GM12891 (cell line): ENCODE measurements around the gene EIF3K. TPM values are rescaled to one million over a fixed set of nuclear protein-coding genes. Genes with fewer than 3 reads are reported as not detected.
"Not testable (repeated sequence)": the region's sequence is repeated elsewhere in the genome, so short reads cannot be mapped to it uniquely, and the experiment has no call there.

Experiments
- DNase-seq: peaks from one replicate; pipeline ENCODE4 v3.0.0; 2011; ENCODE audit warnings: low spot score; ENCODE audit not compliant: insufficient read length
- FAIRE-seq: peaks from 2 replicates; lab custom pipeline; 2011; peaks lifted over from hg19 to GRCh38; lab: Jason Lieb, UNC
- PAX5 ChIP-seq: IDR thresholded peaks from 2 replicates; pipeline ENCODE4 v1.6.1; 2011; ENCODE audit warnings: low read length, moderate library complexity, mild to moderate bottlenecking; ENCODE audit not compliant: insufficient read depth, severe bottlenecking
- POLR2A ChIP-seq: IDR thresholded peaks from 2 replicates; pipeline ENCODE4 v1.6.1; 2011; ENCODE audit warnings: low read depth, low read length, control low read depth
- POLR2AphosphoS5 ChIP-seq: IDR thresholded peaks from 2 replicates; pipeline ENCODE4 v1.6.1; 2011; ENCODE audit warnings: low read depth, low read length, control low read depth
- POU2F2 ChIP-seq: IDR thresholded peaks from 2 replicates; pipeline ENCODE4 v1.6.1; 2011; ENCODE audit warnings: low read depth, mild to moderate bottlenecking, control low read depth, low read length, moderate library complexity
- SPI1 ChIP-seq: IDR thresholded peaks from 2 replicates; pipeline ENCODE4 v1.6.1; 2011; ENCODE audit warnings: low read depth, low read length, control low read depth
- TAF1 ChIP-seq: IDR thresholded peaks from 2 replicates; pipeline ENCODE4 v1.6.1; 2011; ENCODE audit warnings: low read depth, low read length, control low read depth
- polyA plus RNA-seq: library from polyadenylated mRNA; unstranded; fragments of >200 nt; gene quantifications from one replicate; pipeline ENCODE4 v1.2.1, GENCODE V29; 2012; ENCODE audit warnings: low read depth, missing spikeins, inconsistent platforms; ENCODE audit not compliant: missing spikeins

EIF3K gene
- polyA plus RNA-seq = 367 TPM

DNA sequence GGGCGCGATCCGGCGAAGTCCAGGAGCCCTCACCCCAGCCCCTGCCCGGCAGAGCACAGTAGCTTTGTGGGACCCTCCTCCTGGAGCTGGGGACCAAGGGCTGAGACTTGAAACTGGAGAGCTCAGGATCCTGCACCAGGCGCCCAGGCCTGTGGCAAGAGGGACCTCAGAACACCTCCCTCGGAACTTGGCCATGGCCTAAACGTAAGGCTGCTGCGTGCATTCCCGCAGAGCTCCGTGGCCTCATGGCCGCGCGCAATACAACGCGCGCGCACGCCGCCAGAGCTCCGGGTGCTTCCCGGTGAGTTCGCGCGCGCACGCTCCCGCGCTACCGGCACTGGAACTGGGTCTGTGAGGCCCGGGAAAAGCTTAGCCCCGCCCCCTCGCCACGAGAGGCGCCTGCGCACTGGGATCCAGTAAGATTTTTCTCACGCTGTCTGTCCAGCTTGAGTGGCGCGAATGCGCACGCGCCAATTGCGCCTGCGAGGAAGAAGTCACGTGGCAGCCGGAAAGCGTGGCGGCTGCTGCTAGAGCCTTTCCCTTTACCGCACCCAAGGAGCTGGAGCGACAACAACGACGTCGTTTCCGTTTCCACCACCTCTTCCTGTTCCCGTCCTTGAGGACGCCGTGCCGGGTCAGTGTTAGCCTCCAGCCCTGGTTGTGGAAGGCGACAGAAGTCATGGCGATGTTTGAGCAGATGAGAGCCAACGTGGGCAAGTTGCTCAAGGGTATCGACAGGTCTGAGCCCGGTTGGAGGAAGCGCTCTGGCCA, at the start of gene EIF3K:
Gene EIF3K (plus strand): TSS at position 599 of the 771 bp plus-strand sequence. CDS start 81 bp downstream, at position 680.
- peak; percentile 88 for DNase-seq
- TF ChIP-seq TAF1 (peak; percentile 84), POLR2AphosphoS5 (peak; percentile 97), PAX5 (no peak), POLR2A (peak; percentile 97), SPI1 (peak; percentile 58), POU2F2 (peak; percentile 83)
- peak; percentile 99 for FAIRE-seq

DNA sequence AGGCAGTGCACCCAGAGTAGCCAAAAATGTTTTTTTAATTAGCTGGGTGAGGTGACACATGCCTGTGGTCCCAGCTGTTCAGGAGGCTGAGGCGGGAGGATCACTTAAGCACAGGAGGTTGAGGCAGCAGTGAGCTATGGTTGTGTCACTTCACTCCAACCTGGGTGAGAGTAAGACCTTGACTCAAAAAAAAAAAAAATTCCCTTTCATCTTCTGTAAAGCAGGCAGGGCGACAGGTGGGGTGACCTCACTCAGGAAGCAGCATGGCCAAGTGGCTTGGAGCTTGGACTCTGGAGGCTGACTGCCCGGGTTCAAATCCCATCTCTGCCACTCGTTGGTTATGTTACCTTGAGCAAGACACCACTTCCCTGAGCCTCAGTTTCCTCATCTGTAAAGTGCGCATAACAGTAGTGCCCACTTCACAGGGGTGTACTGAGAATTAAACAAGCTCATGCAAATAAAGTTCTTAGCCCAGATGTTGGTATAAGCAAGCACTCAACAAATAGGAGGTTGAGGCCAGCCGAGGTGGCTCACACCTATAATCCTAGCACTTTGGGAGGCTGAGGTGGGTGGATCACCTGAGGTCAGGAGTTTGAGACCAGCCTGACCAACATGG, 49.5 kb upstream of the EIF3K start:
- TF ChIP-seq POU2F2 (no peak), POLR2AphosphoS5 (no peak), TAF1 (no peak), PAX5 (no peak), SPI1 (no peak), POLR2A (no peak)
- DNase-seq = no peak

DNA sequence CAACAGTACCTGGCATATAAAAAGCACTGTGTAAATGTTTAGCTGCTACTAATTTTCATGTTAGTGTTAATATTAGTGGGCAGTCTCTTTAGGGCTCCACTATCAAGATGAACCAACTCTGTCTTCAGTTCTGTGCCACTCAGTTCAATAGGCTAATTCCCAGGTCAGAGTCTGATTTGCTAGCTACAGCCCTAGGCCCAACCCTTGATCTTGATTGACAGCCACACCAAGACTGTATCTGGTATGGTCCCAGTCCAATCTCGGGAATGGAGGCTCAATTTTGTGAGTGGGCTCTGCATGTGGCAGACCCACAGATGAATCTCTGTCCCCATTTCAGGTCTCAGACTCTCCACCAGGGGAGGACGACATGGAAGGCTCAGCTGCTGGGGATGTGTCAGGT, 47.3 kb upstream of the EIF3K start:
- no peak for TF ChIP-seq POLR2AphosphoS5
- no peak for TF ChIP-seq TAF1
- TF ChIP-seq PAX5 = no peak
- TF ChIP-seq POU2F2 = no peak
- TF ChIP-seq POLR2A = no peak
- TF ChIP-seq SPI1 = no peak
- FAIRE-seq = peak; percentile 5
- no peak for DNase-seq

More for the DNA sequence above, 49.5 kb upstream of the EIF3K start:
- peak; percentile 71 for FAIRE-seq

- no peak for TF ChIP-seq POLR2AphosphoS5
- no peak for TF ChIP-seq POLR2A
- no peak for TF ChIP-seq POU2F2
- TF ChIP-seq TAF1 = no peak
- TF ChIP-seq PAX5 = no peak
- TF ChIP-seq SPI1 = no peak
- no peak for FAIRE-seq
- no peak for DNase-seq
These were observed 41.2 kb upstream of the EIF3K start for GRCh38 chr19:38577826-38578225.

GRCh38 chr19:38579304-38579703, 39.7 kb upstream of the EIF3K start:
- not testable (repeated sequence) for DNase-seq, FAIRE-seq

GRCh38 chr19:38580080-38580479, 38.9 kb upstream of the EIF3K start:
- FAIRE-seq = no peak
- TF ChIP-seq POU2F2 = no peak
- DNase-seq = no peak

DNA sequence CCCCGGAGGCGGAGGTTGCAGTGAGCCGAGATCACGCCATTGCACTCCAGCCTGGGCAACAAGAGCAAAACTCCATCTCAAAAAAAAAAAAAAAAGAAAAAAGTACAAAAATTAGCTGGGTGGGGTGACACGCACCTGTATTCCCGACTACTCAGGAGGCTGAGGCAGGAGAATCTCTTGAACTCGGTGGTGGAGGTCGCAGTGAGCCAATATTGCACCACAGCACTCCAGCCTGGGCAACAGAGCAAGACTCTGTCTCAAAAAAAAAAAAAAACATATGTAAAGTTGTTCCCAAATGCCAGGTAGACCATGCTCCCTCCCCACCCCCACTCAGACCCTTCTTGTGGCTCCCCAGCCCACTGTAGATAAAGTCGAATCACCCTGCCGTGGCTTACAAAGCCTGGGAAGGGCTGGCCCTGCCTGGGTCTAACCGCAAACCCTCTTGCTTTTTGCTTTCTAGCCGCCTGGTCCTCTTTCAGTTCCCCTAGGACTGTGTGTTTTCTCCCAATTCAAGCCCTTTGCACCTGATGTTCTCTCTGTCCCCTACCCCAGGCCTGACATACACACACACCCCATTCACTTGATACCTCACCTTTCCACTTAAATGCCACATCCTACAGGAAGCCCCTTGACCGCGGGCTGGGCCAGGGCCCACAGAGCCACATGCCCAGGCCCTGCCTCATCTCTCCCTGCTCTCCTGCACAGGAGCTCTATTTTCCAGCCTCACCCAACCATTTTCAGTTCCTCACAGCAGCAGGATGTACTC, 35.6 kb upstream of the EIF3K start:
- peak; percentile 80 for FAIRE-seq
- TF ChIP-seq PAX5 (no peak), SPI1 (peak; percentile 84), POU2F2 (no peak), POLR2AphosphoS5 (no peak)

GRCh38 chr19:38583985-38584305, 35.0 kb upstream of the EIF3K start:
- TF ChIP-seq SPI1 (0 out of 2 replicates have a peak, but pooled peaks have one; percentile 76), PAX5 (no peak)
- no peak for FAIRE-seq
- DNase-seq = no peak

More for the DNA sequence above, 35.6 kb upstream of the EIF3K start:
- DNase-seq = peak; percentile 68

DNA sequence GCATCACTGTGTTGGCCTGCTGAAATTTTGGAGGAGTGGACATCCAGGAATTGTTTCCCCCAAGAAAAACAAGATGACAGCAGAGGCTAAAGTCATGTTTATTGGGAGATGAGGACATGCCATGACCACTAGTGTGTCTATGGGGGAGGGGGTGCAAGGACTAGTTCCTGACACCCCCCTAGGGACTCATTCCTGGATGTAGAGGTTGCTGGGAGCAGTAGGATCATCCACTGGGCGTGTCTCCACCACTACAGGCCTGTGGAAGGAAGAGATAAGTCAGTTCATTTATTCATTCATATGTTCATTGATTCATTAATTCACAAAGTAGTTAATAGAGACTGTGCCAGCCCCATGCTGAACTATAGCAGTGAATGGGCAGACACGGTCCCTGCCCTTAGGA, 31.4 kb upstream of the EIF3K start:
- no peak for DNase-seq
- no peak for FAIRE-seq
- TF ChIP-seq PAX5 = no peak
- no peak for TF ChIP-seq POLR2AphosphoS5
- TF ChIP-seq SPI1 = no peak
- TF ChIP-seq POU2F2 = no peak
- TF ChIP-seq TAF1 = no peak
- TF ChIP-seq POLR2A = no peak

- DNase-seq = no peak
- TF ChIP-seq TAF1 = no peak
- no peak for TF ChIP-seq SPI1
- no peak for TF ChIP-seq POLR2A
- TF ChIP-seq PAX5 = no peak
- TF ChIP-seq POLR2AphosphoS5 = no peak
- TF ChIP-seq POU2F2 = no peak
These were observed 30.9 kb upstream of the EIF3K start for GRCh38 chr19:38588041-38588440.

More at GRCh38 chr19:38588041-38588440, 30.9 kb upstream of the EIF3K start:
- no peak for FAIRE-seq
